Measurements from ENCODE around the gene EID3. TPM values are rescaled to one million over a fixed set of nuclear protein-coding genes. Genes with fewer than 3 reads are reported as not detected.
"Not testable (repeated sequence)": the region's sequence is repeated elsewhere in the genome, so short reads cannot be mapped to it uniquely, and the experiment has no call there.

The EID3 gene
- total RNA-seq = 9.0 and 9.3 TPM in 2 replicates

GRCh38 chr12:104303538-104304151, at the start of gene EID3:
EID3 (plus strand) TSS chr12:104303739; CDS start chr12:104303935, 196 bp downstream.
- intact Hi-C loops (cut with micrococcal nuclease) = loop anchor here (1.0 to 5.0 kb wide), 6 partner anchors 15 to 804 kb away; partner anchors contain the start of genes CHST11, HSP90B1, NFYB and TXNRD1

- intact Hi-C loops (cut with micrococcal nuclease) = no loop called here
Measured at GRCh38 chr12:104257913-104258472, 45.5 kb upstream of the EID3 start.

DNA sequence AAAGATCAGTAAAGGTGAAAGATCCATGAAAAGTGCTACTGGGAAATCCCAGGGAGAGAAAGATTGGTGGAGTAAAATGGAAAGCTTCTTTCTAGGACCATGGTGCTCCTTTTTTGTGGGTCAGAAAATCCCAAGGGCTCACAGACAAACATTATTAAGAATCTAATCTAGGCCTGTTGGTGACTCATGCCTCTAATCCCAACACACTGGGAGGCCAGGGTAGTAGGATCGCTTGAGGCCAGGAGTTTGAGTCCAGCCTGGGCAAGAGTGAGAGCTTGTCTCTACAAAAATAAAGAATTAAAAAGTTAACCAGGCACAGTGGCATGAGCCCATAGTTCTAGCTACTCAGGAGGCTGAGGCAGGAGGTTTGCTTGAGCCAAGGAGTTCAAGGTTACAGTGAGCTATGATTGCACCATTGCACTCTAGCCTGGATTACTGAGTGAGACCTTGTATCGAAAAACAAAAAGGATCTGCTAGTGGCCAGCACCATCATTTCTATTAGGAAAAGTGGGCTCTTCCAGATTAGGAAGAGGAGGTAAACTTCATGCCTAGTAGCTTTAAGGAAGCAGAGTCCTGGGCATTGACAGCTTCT, 45.0 kb upstream of the EID3 start:
- intact Hi-C loops (cut with micrococcal nuclease) = no loop called here

- intact Hi-C loops (cut with micrococcal nuclease) = no loop called here
Measured at GRCh38 chr12:104263026-104263425, 40.5 kb upstream of the EID3 start.

DNA sequence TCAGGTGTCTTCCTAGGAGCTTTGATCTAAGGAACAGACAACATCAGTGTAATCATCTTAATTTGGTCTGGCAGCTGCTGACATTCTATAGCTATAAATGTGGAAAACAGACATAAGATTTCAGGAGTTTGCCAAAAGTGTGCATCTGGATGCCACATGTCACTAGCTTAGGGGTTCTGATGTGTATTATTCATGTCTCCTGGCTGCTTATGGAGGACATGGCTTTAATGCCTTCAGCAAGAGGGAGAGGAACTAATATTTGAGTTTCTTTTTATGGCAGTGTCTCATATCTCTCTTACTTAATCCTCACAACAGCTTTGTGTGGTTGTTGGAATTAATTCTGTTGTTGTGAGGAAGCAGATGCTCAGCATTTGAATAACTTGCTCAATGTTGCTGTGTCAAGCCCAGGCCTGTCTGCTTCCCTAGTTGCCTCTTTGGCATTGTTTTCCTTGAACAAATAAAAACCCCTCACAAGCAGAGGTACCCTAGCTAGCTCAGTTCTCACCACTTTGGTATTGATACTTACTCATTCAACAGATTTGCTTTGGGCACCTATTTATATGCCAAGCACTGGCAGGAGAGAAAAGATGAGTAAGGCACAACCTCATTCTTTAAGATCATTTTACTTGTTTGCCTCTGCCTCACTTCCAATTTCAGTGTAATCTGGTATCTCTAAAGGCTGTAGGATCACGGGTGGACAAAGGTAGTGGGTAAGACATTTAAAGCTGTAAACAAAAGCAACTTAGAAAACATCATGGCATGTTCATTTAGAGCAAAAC, 39.8 kb upstream of the EID3 start:
- intact Hi-C loops (cut with micrococcal nuclease) = no loop called here

- intact Hi-C loops (cut with micrococcal nuclease) = not testable (repeated sequence)
Measured at GRCh38 chr12:104265436-104265835, 38.1 kb upstream of the EID3 start.

DNA sequence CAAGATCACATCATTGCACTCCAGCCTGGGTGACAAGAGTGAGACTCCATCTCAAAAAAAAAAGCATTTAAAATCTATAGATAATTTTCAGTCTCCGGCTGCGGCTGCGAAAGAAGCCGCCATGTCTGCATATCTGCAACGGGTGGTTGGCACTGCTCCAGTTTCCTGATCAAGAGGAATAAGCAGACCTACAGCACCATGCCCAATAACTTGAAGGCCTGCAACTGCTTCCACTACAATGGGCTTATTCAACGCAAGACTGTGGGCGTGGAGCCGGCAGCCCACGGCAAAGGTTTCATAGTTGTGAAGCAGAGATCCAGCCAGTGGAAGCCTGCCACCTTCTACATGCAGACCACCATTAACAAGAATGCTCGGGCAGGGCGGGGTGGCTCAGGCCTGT, 30.6 kb upstream of the EID3 start:
- intact Hi-C loops (cut with micrococcal nuclease) = no loop called here

DNA sequence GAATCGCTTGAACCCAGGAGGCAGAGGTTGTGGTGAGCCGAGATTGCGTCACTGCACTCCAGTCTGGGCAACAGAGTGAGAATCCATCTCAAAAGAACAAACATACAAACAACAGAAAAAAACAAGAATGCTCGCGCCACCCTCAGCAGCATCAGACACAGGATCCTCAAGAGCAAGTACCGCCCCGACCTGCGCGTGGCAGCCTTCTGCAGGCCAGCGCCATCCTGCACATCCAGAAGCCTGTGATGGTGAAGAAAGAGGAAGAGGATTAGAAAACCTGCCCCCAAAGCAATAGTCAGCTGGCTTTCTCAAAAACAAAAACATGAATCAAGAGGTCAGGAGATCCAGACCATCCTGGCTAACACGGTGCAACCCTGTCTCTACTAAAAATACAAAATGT, 30.0 kb upstream of the EID3 start:
- intact Hi-C loops (cut with micrococcal nuclease) = no loop called here

DNA sequence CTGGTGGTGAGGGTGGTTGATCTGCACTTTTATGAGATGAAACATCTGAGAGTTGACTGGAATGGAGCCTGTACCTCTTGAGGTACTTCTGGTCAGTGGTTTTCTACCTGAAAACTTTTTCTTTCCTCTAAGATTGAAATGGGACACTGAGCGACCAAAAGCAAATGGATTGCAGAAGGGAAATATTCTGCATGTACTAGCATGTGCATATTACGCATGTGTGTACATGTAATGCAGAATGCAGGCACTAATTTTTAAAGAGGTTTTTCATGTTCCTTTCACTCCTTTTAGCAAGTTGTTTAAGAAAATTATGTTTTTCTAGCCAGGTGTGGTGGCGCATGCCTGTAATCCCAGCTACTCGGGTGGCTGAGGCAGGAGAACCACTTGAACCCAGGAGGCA, 28.7 kb upstream of the EID3 start:
- intact Hi-C loops (cut with micrococcal nuclease) = no loop called here

DNA sequence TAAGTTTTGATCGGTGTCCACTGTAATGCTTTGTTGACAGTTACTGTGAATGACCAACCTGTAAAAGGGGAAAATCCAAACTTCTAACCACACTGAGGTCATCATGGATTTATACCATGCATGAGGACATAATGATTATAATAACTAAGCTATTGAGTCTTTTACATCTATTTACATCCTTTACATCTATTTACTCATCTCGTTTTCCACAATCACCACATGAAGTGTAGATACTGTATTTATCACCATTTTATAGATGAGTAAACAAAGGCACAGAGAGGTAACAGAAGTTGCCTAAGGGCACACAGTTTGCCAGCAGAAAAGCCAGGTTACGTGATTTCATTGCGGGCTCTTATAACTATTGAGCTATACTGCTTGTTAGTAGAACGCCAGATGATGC, 27.9 kb upstream of the EID3 start:
- intact Hi-C loops (cut with micrococcal nuclease) = no loop called here

DNA sequence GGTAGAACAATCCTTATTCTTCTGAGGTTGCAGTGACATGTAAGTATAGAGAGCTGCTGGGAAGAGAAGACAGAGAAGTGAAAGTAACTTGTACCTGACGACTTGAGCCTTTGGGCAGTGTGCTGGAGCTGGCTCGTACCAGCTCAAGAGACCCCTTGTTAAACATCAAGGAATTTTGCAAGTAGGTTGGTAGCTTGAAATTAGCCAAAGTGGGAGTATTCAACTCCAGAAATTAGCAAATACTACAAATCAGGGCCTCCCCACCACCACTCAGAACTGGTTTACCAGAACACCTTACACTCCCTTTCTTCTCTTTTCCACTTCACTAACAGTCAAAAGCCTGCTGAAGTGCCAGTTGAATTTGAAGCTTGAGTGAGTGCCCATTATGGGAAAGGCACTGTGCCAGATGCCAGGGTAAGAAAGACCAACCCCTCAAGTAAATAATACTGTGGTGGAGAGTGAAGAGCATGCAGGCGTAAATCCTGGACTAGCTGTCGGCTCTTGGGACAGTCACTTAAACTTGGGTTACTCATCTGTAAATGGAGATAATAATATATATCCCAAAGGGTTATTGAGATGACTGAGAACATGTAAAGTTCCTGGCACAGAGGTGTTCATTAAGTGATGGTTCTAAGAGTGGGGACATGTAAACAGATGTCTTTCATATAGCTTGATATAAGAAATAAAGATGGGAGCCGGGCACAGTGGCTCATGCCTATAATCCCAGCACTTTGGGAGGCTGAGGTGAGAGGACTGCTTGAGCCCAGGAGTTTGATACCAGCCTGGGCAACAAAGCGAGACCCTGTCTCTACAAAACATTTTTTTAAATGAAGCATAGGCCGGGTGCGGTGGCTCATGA, 27.0 kb upstream of the EID3 start:
- intact Hi-C loops (cut with micrococcal nuclease) = no loop called here

DNA sequence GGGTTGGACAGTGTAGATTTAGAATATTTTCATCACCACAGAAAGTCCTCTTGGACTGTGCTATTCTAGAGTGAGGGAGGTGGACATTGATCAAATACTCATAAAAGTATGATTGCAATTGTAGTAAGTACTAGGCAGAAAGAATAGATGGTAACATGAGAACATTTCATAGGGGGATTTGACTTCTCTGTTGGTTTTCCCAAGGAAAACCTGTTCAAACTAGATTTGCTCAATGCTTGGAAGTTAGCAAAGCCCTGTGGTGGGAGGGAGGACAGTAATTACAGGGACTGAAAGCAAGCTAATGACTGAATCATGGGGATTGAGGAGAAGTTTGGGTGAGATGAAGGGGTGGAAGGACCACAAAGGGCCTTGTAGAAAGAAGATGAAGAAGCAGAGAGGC, 24.4 kb upstream of the EID3 start:
- intact Hi-C loops (cut with micrococcal nuclease) = no loop called here

- intact Hi-C loops (cut with micrococcal nuclease) = loop anchor here (10.0 kb wide), 2 partner anchors 405 to 435 kb away; partner anchors contain the start of gene NT5DC3
Measured at GRCh38 chr12:104280111-104280510, 23.4 kb upstream of the EID3 start.

- intact Hi-C loops (cut with micrococcal nuclease) = loop anchor here (10.0 kb wide), 2 partner anchors 404 to 436 kb away; partner anchors contain the start of gene NT5DC3
Measured at GRCh38 chr12:104280717-104281458, 22.7 kb upstream of the EID3 start.

DNA sequence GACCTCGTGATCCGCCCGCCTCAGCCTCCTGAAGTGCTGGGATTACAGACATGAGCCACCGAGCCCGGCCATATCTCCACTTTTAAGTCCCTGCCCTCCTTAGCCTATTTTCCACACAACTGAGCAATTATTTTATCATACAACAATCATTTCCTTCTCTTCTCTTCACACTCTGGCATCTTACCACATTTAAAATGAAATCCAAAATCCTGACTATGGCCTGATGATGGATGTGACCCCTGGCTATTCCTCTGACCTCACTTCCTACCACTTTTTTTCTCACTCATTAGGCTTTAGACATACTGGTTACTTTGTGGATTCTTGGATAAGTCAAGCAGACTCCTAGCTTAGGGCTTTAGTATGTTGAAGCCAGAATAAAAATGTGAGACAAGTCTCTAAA, 21.9 kb upstream of the EID3 start:
- intact Hi-C loops (cut with micrococcal nuclease) = loop anchor here (10.0 kb wide), 2 partner anchors 403 to 437 kb away; partner anchors contain the start of gene NT5DC3

DNA sequence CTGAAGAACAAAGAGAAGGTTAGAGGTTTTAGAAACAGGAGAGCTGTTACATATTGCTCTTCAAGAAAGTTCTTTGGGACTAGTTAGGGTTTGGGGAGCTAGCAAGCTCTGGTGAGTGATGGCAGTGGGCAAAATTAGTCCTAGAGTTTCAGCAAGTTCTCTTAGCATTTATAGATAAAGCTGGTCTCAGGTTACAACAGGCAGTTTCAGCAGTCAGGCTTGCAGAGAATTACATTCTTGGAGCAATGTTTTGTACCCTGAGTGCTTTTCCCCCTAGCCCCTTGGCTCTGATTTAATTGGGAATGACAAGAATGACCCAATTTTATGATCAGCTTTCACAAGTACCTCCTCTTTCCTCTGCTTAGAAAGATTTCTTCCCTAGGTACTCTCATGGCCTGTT, 21.4 kb upstream of the EID3 start:
- intact Hi-C loops (cut with micrococcal nuclease) = loop anchor here (10.0 kb wide), 2 partner anchors 403 to 437 kb away; partner anchors contain the start of gene NT5DC3

DNA sequence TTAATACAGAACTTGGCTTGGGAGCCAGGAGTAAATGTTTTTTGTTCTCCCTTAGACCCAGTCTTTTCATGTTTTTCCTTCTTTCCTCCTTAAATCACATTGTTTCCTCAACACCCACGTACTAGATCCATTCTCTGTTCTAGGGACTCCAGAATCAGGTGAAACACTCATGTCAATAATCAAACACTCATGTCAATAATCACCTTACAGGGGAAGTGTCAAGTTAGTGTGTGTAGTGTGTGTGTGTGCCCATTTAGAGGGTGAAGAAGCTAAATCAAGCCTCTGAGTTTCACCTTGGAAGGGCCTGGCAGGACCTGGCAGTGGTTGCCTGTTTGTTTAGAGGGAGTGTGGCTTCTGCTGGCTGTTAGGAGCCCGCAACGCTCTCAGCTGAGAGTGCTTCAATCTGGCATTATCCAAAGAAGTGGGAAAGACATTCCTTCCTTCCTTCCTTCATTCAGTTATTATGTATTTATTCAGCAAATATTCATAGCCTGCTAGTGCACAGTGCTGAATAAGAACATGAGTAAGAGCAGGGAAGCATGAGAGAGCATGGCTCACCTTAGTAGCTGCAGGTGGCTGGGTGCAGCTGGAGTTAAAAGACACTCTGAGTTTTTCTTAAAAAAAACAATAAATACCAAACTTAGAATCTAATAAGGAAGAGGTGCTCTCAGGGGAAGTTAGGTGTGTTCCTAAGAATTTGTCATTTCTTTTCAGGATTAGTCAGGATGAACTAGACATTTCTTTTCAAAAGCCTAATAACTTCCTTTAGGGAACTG, 17.6 kb upstream of the EID3 start:
- intact Hi-C loops (cut with micrococcal nuclease) = loop anchor here (1.0 to 10.0 kb wide), 8 partner anchors 71 to 951 kb away; partner anchors contain the start of genes APPL2, CHST11, NT5DC3 and TXNRD1

DNA sequence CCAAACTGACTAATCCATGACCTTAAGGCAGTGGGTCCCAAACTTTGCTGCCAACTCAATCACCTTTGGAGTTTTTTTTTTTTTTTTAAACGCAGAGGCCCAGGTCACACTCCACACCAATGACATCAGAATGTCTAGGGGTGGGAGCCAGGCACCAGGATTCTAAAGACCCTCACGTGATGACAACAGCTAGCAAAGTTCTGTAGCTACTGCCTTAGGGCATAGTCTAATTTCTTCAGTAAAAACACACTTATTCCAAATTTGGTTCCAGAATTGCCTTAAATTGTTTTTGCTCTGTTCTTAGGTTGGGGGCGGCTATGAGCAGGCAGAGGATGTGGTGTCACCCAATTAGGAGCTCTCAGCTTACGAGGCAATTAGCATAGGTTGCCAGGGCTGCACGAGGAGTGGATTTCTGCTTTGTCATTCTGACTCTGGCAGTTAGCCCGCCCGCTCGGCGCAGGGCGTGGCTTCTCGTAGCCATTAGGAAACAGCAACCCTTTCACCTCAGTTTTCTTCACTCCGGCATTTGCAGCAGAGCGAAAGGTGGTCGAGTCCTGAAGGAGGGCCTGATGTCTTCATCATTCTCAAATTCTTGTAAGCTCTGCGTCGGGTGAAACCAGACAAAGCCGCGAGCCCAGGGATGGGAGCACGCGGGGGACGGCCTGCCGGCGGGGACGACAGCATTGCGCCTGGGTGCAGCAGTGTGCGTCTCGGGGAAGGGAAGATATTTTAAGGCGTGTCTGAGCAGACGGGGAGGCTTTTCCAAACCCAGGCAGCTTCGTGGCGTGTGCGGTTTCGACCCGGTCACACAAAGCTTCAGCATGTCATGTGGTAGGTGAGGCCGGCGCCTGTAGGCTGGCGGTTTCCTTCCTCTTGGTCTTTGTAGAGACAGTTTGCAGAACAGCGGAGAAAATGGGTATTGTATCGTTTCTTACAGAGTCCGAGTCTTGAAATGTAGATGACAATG, 16.7 kb upstream of the EID3 start:
- intact Hi-C loops (cut with micrococcal nuclease) = loop anchor here (1.0 to 10.0 kb wide), 8 partner anchors 71 to 951 kb away; partner anchors contain the start of genes APPL2, CHST11, NT5DC3 and TXNRD1

Measured in T-helper 2 cell treated with Interferon-gamma antibody and Interleukin-4, amounts not matched to agents 100 ng/mL and 5 ng/mL, for 36 hours (primary cell).